ENCODE measurements around the gene SFMBT2.

DNA sequence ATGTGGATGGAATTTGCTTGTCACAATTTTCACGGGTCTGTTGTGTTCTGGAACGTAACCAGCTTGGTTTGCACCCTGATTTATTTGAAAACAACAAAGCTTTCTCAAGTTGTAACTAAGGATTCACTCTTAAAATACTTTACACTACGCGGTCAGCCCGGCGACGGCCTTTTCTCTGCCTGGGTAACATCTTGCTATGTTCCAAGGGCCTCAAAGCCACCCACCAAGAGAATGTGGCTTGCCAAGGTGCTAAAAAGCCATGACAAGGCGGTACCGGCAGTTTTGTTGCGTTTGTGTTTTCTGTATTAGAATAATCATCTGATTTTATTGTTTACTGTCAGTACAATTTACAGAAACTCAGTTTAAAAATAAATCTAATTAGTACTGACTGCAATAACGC, 220.9 kb downstream of the SFMBT2 start:
- TF ChIP-seq, protein P1, sequence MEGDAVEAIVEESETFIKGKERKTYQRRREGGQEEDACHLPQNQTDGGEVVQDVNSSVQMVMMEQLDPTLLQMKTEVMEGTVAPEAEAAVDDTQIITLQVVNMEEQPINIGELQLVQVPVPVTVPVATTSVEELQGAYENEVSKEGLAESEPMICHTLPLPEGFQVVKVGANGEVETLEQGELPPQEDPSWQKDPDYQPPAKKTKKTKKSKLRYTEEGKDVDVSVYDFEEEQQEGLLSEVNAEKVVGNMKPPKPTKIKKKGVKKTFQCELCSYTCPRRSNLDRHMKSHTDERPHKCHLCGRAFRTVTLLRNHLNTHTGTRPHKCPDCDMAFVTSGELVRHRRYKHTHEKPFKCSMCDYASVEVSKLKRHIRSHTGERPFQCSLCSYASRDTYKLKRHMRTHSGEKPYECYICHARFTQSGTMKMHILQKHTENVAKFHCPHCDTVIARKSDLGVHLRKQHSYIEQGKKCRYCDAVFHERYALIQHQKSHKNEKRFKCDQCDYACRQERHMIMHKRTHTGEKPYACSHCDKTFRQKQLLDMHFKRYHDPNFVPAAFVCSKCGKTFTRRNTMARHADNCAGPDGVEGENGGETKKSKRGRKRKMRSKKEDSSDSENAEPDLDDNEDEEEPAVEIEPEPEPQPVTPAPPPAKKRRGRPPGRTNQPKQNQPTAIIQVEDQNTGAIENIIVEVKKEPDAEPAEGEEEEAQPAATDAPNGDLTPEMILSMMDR (IDR thresholded peaks at IDR 0.05; ENCODE audit: low read depth, low read length, poor library complexity, severe bottlenecking) = no peak
- TF ChIP-seq EZH2phosphoT487 (IDR thresholded peaks at IDR 0.05; ENCODE audit: borderline replicate concordance, low read length) = no peak
